Immature natural killer cell (primary cell): ENCODE data around the gene GPALPP1. TPM values are rescaled to one million over a fixed set of nuclear protein-coding genes. Genes with fewer than 3 reads are reported as not detected.
"Not testable (repeated sequence)": the region's sequence is repeated elsewhere in the genome, so short reads cannot be mapped to it uniquely, and the experiment has no call there.

Experiments
- DNase-seq, 3 donors: peaks; one replicate each; pipeline ENCODE4 v3.0.0; 2022; ENCODE audit warnings: mixed read lengths in 1 of 3
- H3K27ac Mint-ChIP-seq, 6 donors: one replicate each; pipeline ENCODE4 v1.8.0; 2020; ENCODE audit warnings: mixed read lengths in 6 of 6, mild to moderate bottlenecking in 5 of 6, inconsistent platforms in 4 of 6, moderate library complexity in 3 of 6
- H3K27me3 Mint-ChIP-seq, 3 donors: one replicate each; pipeline ENCODE4 v1.8.0; 2020 to 2021; ENCODE audit warnings: low read depth in 3 of 3, mild to moderate bottlenecking in 3 of 3, mixed read lengths in 3 of 3, moderate library complexity in 3 of 3, inconsistent platforms in 1 of 3
- H3K36me3 Mint-ChIP-seq, 3 donors: one replicate each; pipeline ENCODE4 v1.8.0; 2020; ENCODE audit warnings: mixed read lengths in 3 of 3, inconsistent platforms in 2 of 3, mild to moderate bottlenecking in 2 of 3
- H3K4me1 Mint-ChIP-seq, 2 donors: one replicate each; pipeline ENCODE4 v1.8.0; 2020; ENCODE audit warnings: inconsistent platforms in 2 of 2, mild to moderate bottlenecking in 2 of 2, mixed read lengths in 2 of 2, moderate library complexity in 1 of 2
- H3K4me3 Mint-ChIP-seq, 5 donors: one replicate each; pipeline ENCODE4 v1.8.0; 2020; ENCODE audit warnings: mild to moderate bottlenecking in 5 of 5, mixed read lengths in 5 of 5, inconsistent platforms in 3 of 5, moderate library complexity in 3 of 5
- H3K9me3 Mint-ChIP-seq, 6 donors: one replicate each; pipeline ENCODE4 v1.8.0; 2020; ENCODE audit warnings: mild to moderate bottlenecking in 6 of 6, mixed read lengths in 6 of 6, inconsistent platforms in 4 of 6, moderate library complexity in 3 of 6
- polyA plus RNA-seq, 3 donors: library from polyadenylated mRNA; unstranded; fragments of 300-500 nt; fragmentation: Illumina TruSeq; gene quantifications; one replicate each; pipeline ENCODE4 v1.2.3, GENCODE V29; 2021

The GPALPP1 gene
- polyA plus RNA-seq, 3 donors from 2014 or later: 13.2 to 21.3 (median 15.2) TPM

GRCh38 chr13:45055902-45056648, 66.7 kb downstream of the GPALPP1 start:
- Mint-ChIP-seq H3K4me3 (no peak overlapping the region), H3K4me1 (no peaks in the 10 kb centered on the region), H3K36me3 (no peaks in the 10 kb centered on the region), H3K9me3 (no peaks in the 10 kb centered on the region), H3K27me3 (peaks cover 0 to 5% (median 3%) of the 10 kb centered on the region in 3 donors), H3K27ac (no peak overlapping the region)
- DNase-seq: no peak

GRCh38 chr13:45060062-45060461, 70.7 kb downstream of the GPALPP1 start:
- no peak overlapping the region for H3K27ac Mint-ChIP-seq
- no peaks in the 10 kb centered on the region for H3K9me3 Mint-ChIP-seq
- H3K27me3 Mint-ChIP-seq: peaks cover 1 to 11% (median 3%) of the 10 kb centered on the region in 3 donors
- H3K4me1 Mint-ChIP-seq: no peaks in the 10 kb centered on the region
- no peaks in the 10 kb centered on the region for H3K36me3 Mint-ChIP-seq
- DNase-seq: no peak
- no peak overlapping the region for H3K4me3 Mint-ChIP-seq

- Mint-ChIP-seq H3K4me3 (no peak overlapping the region), H3K27me3 (peaks cover 1 to 14% (median 3%) of the 10 kb centered on the region in 3 donors), H3K9me3 (no peaks in the 10 kb centered on the region), H3K27ac (no peak overlapping the region), H3K4me1 (no peaks in the 10 kb centered on the region), H3K36me3 (no peaks in the 10 kb centered on the region)
- no peak for DNase-seq
These were observed 74.0 kb downstream of the GPALPP1 start for GRCh38 chr13:45063261-45063860.

- H3K27me3 Mint-ChIP-seq: peaks cover 1 to 15% (median 3%) of the 10 kb centered on the region in 3 donors
- not testable (repeated sequence) for H3K27ac Mint-ChIP-seq, H3K4me1 Mint-ChIP-seq, H3K4me3 Mint-ChIP-seq, H3K36me3 Mint-ChIP-seq, H3K9me3 Mint-ChIP-seq, DNase-seq
These were observed 74.6 kb downstream of the GPALPP1 start for GRCh38 chr13:45063889-45064288.

GRCh38 chr13:45064889-45065288, 75.6 kb downstream of the GPALPP1 start:
- Mint-ChIP-seq H3K4me3 (no peak overlapping the region), H3K9me3 (no peaks in the 10 kb centered on the region), H3K27me3 (peaks cover 1 to 15% (median 3%) of the 10 kb centered on the region in 3 donors), H3K27ac (no peak overlapping the region), H3K4me1 (no peaks in the 10 kb centered on the region), H3K36me3 (no peaks in the 10 kb centered on the region)
- DNase-seq: no peak

GRCh38 chr13:45068036-45069001, 79.0 kb downstream of the GPALPP1 start:
- Mint-ChIP-seq H3K27me3 (peaks cover 1 to 6% (median 3%) of the 10 kb centered on the region in 3 donors), H3K4me1 (no peaks in the 10 kb centered on the region), H3K36me3 (no peaks in the 10 kb centered on the region), H3K9me3 (no peaks in the 10 kb centered on the region), H3K27ac (no peak overlapping the region), H3K4me3 (no peak overlapping the region)
- no peak for DNase-seq

- no peaks in the 10 kb centered on the region for H3K36me3 Mint-ChIP-seq
- peak overlapping the region in 1 of 6 donors; percentile 51 for H3K27ac Mint-ChIP-seq
- no peak overlapping the region for H3K4me3 Mint-ChIP-seq
- peaks cover 19 to 22% of the 10 kb centered on the region in 2 donors for H3K4me1 Mint-ChIP-seq
- DNase-seq: no peak
- H3K9me3 Mint-ChIP-seq: no peaks in the 10 kb centered on the region
- H3K27me3 Mint-ChIP-seq: peaks cover 1 to 6% (median 4%) of the 10 kb centered on the region in 3 donors
These were observed 84.5 kb downstream of the GPALPP1 start for GRCh38 chr13:45073809-45074208.

- Mint-ChIP-seq H3K27ac (no peak overlapping the region), H3K4me3 (no peak overlapping the region), H3K4me1 (peaks cover 19 to 27% of the 10 kb centered on the region in 2 donors), H3K9me3 (no peaks in the 10 kb centered on the region), H3K36me3 (no peaks in the 10 kb centered on the region), H3K27me3 (peaks cover 1 to 6% (median 4%) of the 10 kb centered on the region in 3 donors)
- DNase-seq: no peak
These were observed 85.4 kb downstream of the GPALPP1 start for GRCh38 chr13:45074721-45075120.

- H3K4me1 Mint-ChIP-seq: peaks cover 19 to 27% of the 10 kb centered on the region in 2 donors
- peak overlapping the region; percentile 19 to 71 (median 60) for H3K4me3 Mint-ChIP-seq
- H3K27me3 Mint-ChIP-seq: peaks cover 5 to 14% (median 8%) of the 10 kb centered on the region in 3 donors
- H3K27ac Mint-ChIP-seq: peak overlapping the region in 4 of 6 donors; percentile 2 to 58 (median 24)
- no peaks in the 10 kb centered on the region for H3K36me3 Mint-ChIP-seq
- no peaks in the 10 kb centered on the region for H3K9me3 Mint-ChIP-seq
- peak; percentile 8 to 18 (median 10) for DNase-seq
These were observed 88.7 kb downstream of the GPALPP1 start for GRCh38 chr13:45078003-45078402.

Other genes with a start within 250 kb of the GPALPP1 start
- 1 to 10 TPM in 2 of 3 donors, under 1 TPM in 1; 0.81 to 4.6 (median 1.7) TPM for gene NUFIP1, start 67 bp upstream of the GPALPP1 start, polyA plus RNA-seq
- 1 to 10 TPM; 4.5 to 9.4 (median 9.3) TPM for gene GTF2F2, start 131.0 kb downstream of the GPALPP1 start, polyA plus RNA-seq
- gene KCTD4, start 211.5 kb downstream of the GPALPP1 start, polyA plus RNA-seq: under 1 TPM in 1 of 3 donors, not detected in 2; 0.20 TPM